Vagina (tissue), 2 donors: ENCODE results near the gene SDK2. TPM values are rescaled to one million over a fixed set of nuclear protein-coding genes. Genes with fewer than 3 reads are reported as not detected.
A peak's percentile ranks its signal among the peaks of the same experiment; 100 is the strongest.

Experiments
- DNase-seq, 2 donors: peaks; one replicate each; pipeline ENCODE4 v3.0.0-alpha.2; 2017; ENCODE audit errors: extremely low spot score in 2 of 2
- H3K27ac ChIP-seq: fragments of 200-600 bp; sonication (generic); one replicate; pipeline ENCODE4 v1.5.1; 2019
- H3K27me3 ChIP-seq: fragments of 200-600 bp; sonication (generic); one replicate; pipeline ENCODE4 v1.5.1; 2019
- H3K36me3 ChIP-seq, 2 donors: fragments of 200-600 bp; sonication (generic); one replicate each; pipeline ENCODE4 v1.5.1; 2017 to 2019
- H3K4me1 ChIP-seq: fragments of 200-600 bp; sonication (generic); one replicate; pipeline ENCODE4 v1.5.1; 2019
- H3K4me3 ChIP-seq, 2 donors: fragments of 200-600 bp; sonication (generic); 1 replicate in 1 of 2; 2 replicates in 1 of 2; pipeline ENCODE4 v1.5.1; 2016 to 2019
- H3K9me3 ChIP-seq: fragments of 200-600 bp; sonication (generic); one replicate; pipeline ENCODE4 v1.5.1; 2019
- CTCF ChIP-seq, 3 experiments: fragments of 450-650 bp in 2 of 3; fragments of 200-600 bp in 1 of 3; sonication (generic) in 1 of 3; IDR thresholded peaks; one replicate each; pipeline ENCODE4 v1.5.1; 2017 to 2019; ENCODE audit warnings: antibody characterized with exemption in 3 of 3, mild to moderate bottlenecking in 2 of 3, moderate library complexity in 2 of 3
- POLR2A ChIP-seq, 2 donors: fragments of 450-650 bp; IDR thresholded peaks; one replicate each; pipeline ENCODE4 v1.6.1; 2017; ENCODE audit warnings: antibody characterized with exemption in 2 of 2, mild to moderate bottlenecking in 2 of 2, moderate library complexity in 2 of 2
- POLR2AphosphoS5 ChIP-seq, 2 donors: sonication (generic); formaldehyde crosslinking; IDR thresholded peaks; one replicate each; pipeline ENCODE4 v1.9.0; 2017; ENCODE audit warnings: antibody characterized with exemption in 2 of 2, mild to moderate bottlenecking in 2 of 2, low read depth in 1 of 2; ENCODE audit not compliant: insufficient read depth in 1 of 2
- intact Hi-C: fragments of 100-400 bp; cut with DNase I; formaldehyde crosslinking; loops from one replicate; pipeline ENCODE4 v1.15.1; 2023
- total RNA-seq: library from RNA; depleted of rRNA; stranded (reverse); fragments of >200 nt; gene quantifications from one replicate; pipeline ENCODE4 v1.2.3, GENCODE V29; 2016

Gene SDK2
- total RNA-seq, 1 donor from 2014 or later: 1.7 TPM

GRCh38 chr17:73348018-73348828, 296.0 kb downstream of the SDK2 start:
- Histone ChIP-seq H3K4me3 (no peak overlapping the region), H3K4me1 (peaks cover 35% of the 10 kb centered on the region), H3K9me3 (no peaks in the 10 kb centered on the region), H3K27ac (peak overlapping the region; percentile 78), H3K27me3 (no peaks in the 10 kb centered on the region), H3K36me3 (no peaks in the 10 kb centered on the region)
- intact Hi-C loops: no loop called here
- DNase-seq: no peak
- TF ChIP-seq POLR2A (IDR thresholded peaks at IDR 0.05) (no peak), CTCF (IDR thresholded peaks at IDR 0.05) (no peak), POLR2AphosphoS5 (IDR thresholded peaks at IDR 0.05; ENCODE audit: insufficient read depth in 1 of 2, low read depth in 1 of 2) (no peak)

DNA sequence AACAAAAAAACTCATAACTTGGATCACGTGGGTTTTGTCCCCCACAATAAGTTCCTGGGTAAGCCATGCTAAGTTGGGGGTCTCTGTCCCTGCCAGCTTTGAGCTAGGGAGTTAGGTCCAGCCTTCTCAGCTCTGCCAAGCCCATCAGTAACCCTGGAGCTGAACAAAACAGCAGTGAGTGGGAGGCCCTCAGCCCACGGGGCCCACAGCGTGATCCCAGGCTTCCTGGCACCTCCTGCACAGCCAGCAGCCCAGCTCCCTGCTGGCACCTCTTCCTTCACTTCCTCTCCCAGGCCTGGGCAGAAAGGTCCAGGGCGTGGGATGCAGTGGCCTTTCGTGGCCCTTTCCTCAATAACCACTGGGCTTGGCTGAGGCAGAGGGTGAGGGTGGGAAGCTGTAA, 296.9 kb downstream of the SDK2 start:
- H3K4me1 ChIP-seq: peaks cover 41% of the 10 kb centered on the region
- H3K9me3 ChIP-seq: no peaks in the 10 kb centered on the region
- intact Hi-C loops: no loop called here
- no peak overlapping the region for H3K4me3 ChIP-seq
- H3K36me3 ChIP-seq: no peaks in the 10 kb centered on the region
- TF ChIP-seq CTCF (IDR thresholded peaks at IDR 0.05) (no peak), POLR2AphosphoS5 (IDR thresholded peaks at IDR 0.05; ENCODE audit: insufficient read depth in 1 of 2, low read depth in 1 of 2) (no peak), POLR2A (IDR thresholded peaks at IDR 0.05) (no peak)
- H3K27ac ChIP-seq: peak overlapping the region; percentile 78
- H3K27me3 ChIP-seq: no peaks in the 10 kb centered on the region
- no peak for DNase-seq

DNA sequence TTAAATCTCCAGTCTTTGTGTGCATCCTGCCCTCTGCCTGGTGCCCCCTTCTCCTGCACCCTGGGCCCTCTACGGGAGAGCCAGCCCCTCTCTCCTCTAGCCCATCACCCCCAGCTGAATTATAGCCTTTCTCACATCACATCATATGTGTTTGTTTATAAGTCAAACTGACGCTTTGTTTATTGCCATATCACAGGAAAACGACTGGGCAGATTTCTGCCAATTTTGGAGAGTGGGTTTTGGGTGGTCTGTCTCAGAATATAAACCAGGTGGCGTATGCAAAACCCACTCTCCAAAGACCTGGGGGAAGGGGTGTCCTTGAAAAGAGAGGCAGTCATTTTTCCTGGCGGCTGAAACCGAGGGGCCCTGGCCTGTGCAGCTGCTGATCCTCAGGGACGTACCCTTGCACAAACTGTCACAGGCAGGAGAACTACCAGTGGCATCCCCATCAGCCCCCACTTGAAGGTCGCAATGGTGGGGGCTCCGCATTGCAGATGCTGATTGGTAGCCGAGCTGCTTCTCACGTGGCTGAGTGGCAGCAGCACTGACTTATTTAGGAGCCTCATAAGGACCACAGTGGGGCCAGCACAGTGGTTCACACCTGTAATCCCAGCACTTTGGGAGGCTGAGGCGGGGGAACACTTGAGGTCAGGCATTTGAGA, 297.6 kb downstream of the SDK2 start:
- DNase-seq: no peak
- Histone ChIP-seq H3K27me3 (no peaks in the 10 kb centered on the region), H3K9me3 (no peaks in the 10 kb centered on the region), H3K4me1 (peaks cover 49% of the 10 kb centered on the region), H3K36me3 (no peaks in the 10 kb centered on the region), H3K4me3 (no peak overlapping the region), H3K27ac (peak overlapping the region; percentile 78)
- no peak for TF ChIP-seq POLR2AphosphoS5 (IDR thresholded peaks at IDR 0.05; ENCODE audit: insufficient read depth in 1 of 2, low read depth in 1 of 2)
- no peak for TF ChIP-seq POLR2A (IDR thresholded peaks at IDR 0.05)
- no peak for TF ChIP-seq CTCF (IDR thresholded peaks at IDR 0.05)
- intact Hi-C loops: no loop called here

- Histone ChIP-seq H3K4me1 (peaks cover 57% of the 10 kb centered on the region), H3K27ac (peak overlapping the region; percentile 95), H3K36me3 (no peaks in the 10 kb centered on the region), H3K4me3 (no peak overlapping the region), H3K9me3 (no peaks in the 10 kb centered on the region), H3K27me3 (no peaks in the 10 kb centered on the region)
- TF ChIP-seq POLR2AphosphoS5 (IDR thresholded peaks at IDR 0.05; ENCODE audit: insufficient read depth in 1 of 2, low read depth in 1 of 2) (no peak), POLR2A (IDR thresholded peaks at IDR 0.05) (no peak), CTCF (IDR thresholded peaks at IDR 0.05) (no peak)
- intact Hi-C loops: no loop called here
- no peak for DNase-seq
These were observed 300.3 kb downstream of the SDK2 start for GRCh38 chr17:73343739-73344454.
